HEK293T (cell line): Measurements from ENCODE around the gene RPL4.
"Not testable (repeated sequence)": the region's sequence is repeated elsewhere in the genome, so short reads cannot be mapped to it uniquely, and the experiment has no call there.

Experiments used
- ARNT ChIP-seq: fragments of 450-650 bp; IDR thresholded peaks from 2 replicates; pipeline ENCODE4 v1.6.1; 2017; ENCODE audit warnings: mild to moderate bottlenecking
- BHLHE40 ChIP-seq: fragments of 450-650 bp; IDR thresholded peaks from 2 replicates; pipeline ENCODE4 v1.6.1; 2016; ENCODE audit warnings: mild to moderate bottlenecking, moderate library complexity, borderline replicate concordance
- FOXM1 ChIP-seq: fragments of 450-650 bp; IDR thresholded peaks from 2 replicates; pipeline ENCODE4 v1.6.1; 2017; ENCODE audit warnings: mild to moderate bottlenecking, borderline replicate concordance
- LEF1 ChIP-seq: fragments of 450-650 bp; IDR thresholded peaks from 2 replicates; pipeline ENCODE4 v1.6.1; 2017; ENCODE audit warnings: mild to moderate bottlenecking, borderline replicate concordance
- NFRKB ChIP-seq: fragments of 450-650 bp; IDR thresholded peaks from 2 replicates; pipeline ENCODE4 v1.6.1; 2016; ENCODE audit warnings: mild to moderate bottlenecking, moderate library complexity
- SP1 ChIP-seq: fragments of 450-650 bp; IDR thresholded peaks from 2 replicates; pipeline ENCODE4 v1.6.1; 2017
- TARDBP ChIP-seq: fragments of 450-650 bp; IDR thresholded peaks from 2 replicates; pipeline ENCODE4 v1.6.1; 2016
- ZNF384 ChIP-seq: fragments of 450-650 bp; IDR thresholded peaks from 2 replicates; pipeline ENCODE4 v1.6.1; 2016

GRCh38 chr15:66503041-66503648, 1.5 kb downstream of the RPL4 start:
- not testable (repeated sequence) for TF ChIP-seq ARNT, FOXM1, NFRKB, SP1, ZNF384, TARDBP, LEF1, BHLHE40
